Stomach (tissue), 9 donors: ENCODE measurements around the gene DHRSX. TPM values are rescaled to one million over a fixed set of nuclear protein-coding genes. Genes with fewer than 3 reads are reported as not detected.
"Not testable (repeated sequence)": the region's sequence is repeated elsewhere in the genome, so short reads cannot be mapped to it uniquely, and the experiment has no call there.

Experiments used
- DNase-seq, 2 donors: peaks; one replicate each; pipeline versions ENCODE4 v3.0.0 to v3.0.0-alpha.2; 2013 to 2019
- H3K27ac ChIP-seq, 5 donors: fragments of 200-600 bp in 4 of 5; sonication (generic) in 4 of 5; one replicate each; pipeline ENCODE4 v1.5.1; 2013 to 2019; ENCODE audit warnings: mild to moderate bottlenecking in 1 of 5, moderate library complexity in 1 of 5
- H3K27me3 ChIP-seq, 3 donors: fragments of 200-600 bp; sonication (generic); one replicate each; pipeline ENCODE4 v1.5.1; 2017 to 2019; ENCODE audit warnings: mixed run types in 1 of 3
- H3K36me3 ChIP-seq, 4 donors: fragments of 200-600 bp; sonication (generic); 1 replicate in 3 of 4; 2 replicates in 1 of 4; pipeline ENCODE4 v1.5.1; 2016 to 2019
- H3K4me1 ChIP-seq, 4 donors: fragments of 200-600 bp; sonication (generic); one replicate each; pipeline ENCODE4 v1.5.1; 2016 to 2019
- H3K4me3 ChIP-seq, 4 donors: fragments of 200-600 bp; sonication (generic) in 3 of 4; one replicate each; pipeline ENCODE4 v1.5.1; 2016 to 2019; ENCODE audit warnings: mild to moderate bottlenecking in 1 of 4
- H3K9me3 ChIP-seq, 4 donors: fragments of 200-600 bp; sonication (generic); one replicate each; pipeline ENCODE4 v1.5.1; 2016 to 2019
- CTCF ChIP-seq, 7 experiments: fragments of 450-650 bp in 4 of 7; fragments of 200-600 bp in 3 of 7; sonication (generic) in 3 of 7; IDR thresholded peaks; one replicate each; pipeline ENCODE4 v1.5.1; 2016 to 2019; ENCODE audit warnings: antibody characterized with exemption in 7 of 7, control low read depth in 2 of 7, mild to moderate bottlenecking in 1 of 7
- EP300 ChIP-seq: sonication (generic); formaldehyde crosslinking; IDR thresholded peaks from one replicate; pipeline ENCODE4 v1.6.1; 2017; ENCODE audit warnings: antibody characterized with exemption
- POLR2A ChIP-seq, 4 donors: fragments of 450-650 bp; IDR thresholded peaks; one replicate each; pipeline ENCODE4 v1.6.1; 2016; ENCODE audit warnings: antibody characterized with exemption in 4 of 4, control low read depth in 2 of 4, mild to moderate bottlenecking in 1 of 4, moderate library complexity in 1 of 4
- POLR2AphosphoS5 ChIP-seq, 3 donors: sonication (generic); formaldehyde crosslinking; IDR thresholded peaks; one replicate each; pipeline ENCODE4 v1.6.1; 2016; ENCODE audit warnings: antibody characterized with exemption in 3 of 3
- WGBS, 5 donors: extraction: QIAGEN DNeasy Blood & Tissue Kit in 3 of 5; methylation state at CpG; one replicate each; pipeline versions ENCODE4 v1.1.5 to v1.1.7; 2013 to 2018; 5-methylcytosine and 5-hydroxymethylcytosine counted together
- intact Hi-C: fragments of 100-400 bp; cut with DNase I; formaldehyde crosslinking; loops from one replicate; pipeline ENCODE4 v1.15.1; 2023; ENCODE audit warnings: low total_unique reads
- polyA plus RNA-seq, 3 donors: library from polyadenylated mRNA; stranded (reverse); fragments of 200-250 nt; gene quantifications; one replicate each; pipeline ENCODE4 v1.2.3, GENCODE V29; 2013
- total RNA-seq, 5 donors: library from RNA; depleted of rRNA; stranded (reverse); fragments of >200 nt; gene quantifications; one replicate each; pipeline versions ENCODE4 v1.1.0 to v1.2.3, GENCODE V29; 2014 to 2016
- donor health status: healthy with polysubstance abuse.
- donor health status: Bipolar disorder and iron deficiency.
- donor health status: healthy.

The DHRSX gene
- total and polyA plus RNA-seq, 8 donors: 11.2 to 69.4 (median 21.1) TPM

- Histone ChIP-seq H3K4me1 (peaks cover 0 to 19% (median 8%) of the 10 kb centered on the region in 4 donors), H3K9me3 (no peaks in the 10 kb centered on the region), H3K27ac (no peak overlapping the region), H3K27me3 (no peaks in the 10 kb centered on the region), H3K4me3 (no peak overlapping the region), H3K36me3 (no peaks in the 10 kb centered on the region)
- no peak for DNase-seq
- TF ChIP-seq POLR2A (IDR thresholded peaks at IDR 0.05) (no peak), CTCF (IDR thresholded peaks at IDR 0.05) (no peak), EP300 (no peak), POLR2AphosphoS5 (IDR thresholded peaks at IDR 0.05) (no peak)
- intact Hi-C loops: no loop called here
- WGBS, 5 donors: 91 to 95% (median 93%) methylated on average over 3 of the region's 3 CpGs
Observed at GRCh38 chrX:2462780-2463179, 38.0 kb downstream of the DHRSX start.

GRCh38 chrX:2462074-2462473 is 38.7 kb downstream of the DHRSX start:
- intact Hi-C loops: no loop called here
- no peak overlapping the region for H3K4me3 ChIP-seq
- DNase-seq: no peak
- no peaks in the 10 kb centered on the region for H3K9me3 ChIP-seq
- no peak overlapping the region for H3K27ac ChIP-seq
- 38 to 56% (median 43%) methylated on average over 5 of the region's 5 CpGs for WGBS, 5 donors
- no peaks in the 10 kb centered on the region for H3K27me3 ChIP-seq
- no peaks in the 10 kb centered on the region for H3K36me3 ChIP-seq
- peaks cover 0 to 19% (median 8%) of the 10 kb centered on the region in 4 donors for H3K4me1 ChIP-seq
- TF ChIP-seq POLR2A (IDR thresholded peaks at IDR 0.05): no peak
- TF ChIP-seq CTCF (IDR thresholded peaks at IDR 0.05): no peak
- TF ChIP-seq EP300: no peak

- 84 to 90% (median 87%) methylated on average over 8 of the region's 8 CpGs for WGBS, 5 donors
- Histone ChIP-seq H3K27ac (no peak overlapping the region), H3K9me3 (no peaks in the 10 kb centered on the region), H3K27me3 (no peaks in the 10 kb centered on the region), H3K4me3 (no peak overlapping the region), H3K36me3 (no peaks in the 10 kb centered on the region), H3K4me1 (peaks cover 0 to 19% (median 8%) of the 10 kb centered on the region in 4 donors)
- no peak for DNase-seq
- TF ChIP-seq CTCF (IDR thresholded peaks at IDR 0.05): no peak
- no peak for TF ChIP-seq POLR2AphosphoS5 (IDR thresholded peaks at IDR 0.05)
- no peak for TF ChIP-seq EP300
- no peak for TF ChIP-seq POLR2A (IDR thresholded peaks at IDR 0.05)
- intact Hi-C loops: no loop called here
Observed at GRCh38 chrX:2461711-2462016, 39.1 kb downstream of the DHRSX start.

GRCh38 chrX:2460821-2461710 is 39.7 kb downstream of the DHRSX start:
- DNase-seq, H3K27me3 ChIP-seq, H3K9me3 ChIP-seq, intact Hi-C loops, H3K27ac ChIP-seq, H3K36me3 ChIP-seq, H3K4me3 ChIP-seq: not testable (repeated sequence)
- H3K4me1 ChIP-seq: peaks cover 0 to 19% (median 8%) of the 10 kb centered on the region in 4 donors
- WGBS, 5 donors: 75 to 82% (median 79%) methylated on average over 16 to 17 of the region's 17 CpGs

GRCh38 chrX:2460048-2460447 is 40.7 kb downstream of the DHRSX start:
- DNase-seq, H3K9me3 ChIP-seq, H3K36me3 ChIP-seq, H3K27me3 ChIP-seq, H3K27ac ChIP-seq, H3K4me3 ChIP-seq, intact Hi-C loops: not testable (repeated sequence)
- WGBS, 5 donors: 79 to 94% (median 89%) methylated on average over 9 to 10 of the region's 10 CpGs
- H3K4me1 ChIP-seq: peaks cover 0 to 19% (median 8%) of the 10 kb centered on the region in 4 donors
